A549 treated with AZD9567 at 1 μM for 4 hours (cell line): ENCODE measurements around the gene CHAT. TPM values are rescaled to one million over a fixed set of nuclear protein-coding genes. Genes with fewer than 3 reads are reported as not detected.

Experiments used
- total RNA-seq: library from RNA; stranded (reverse); fragments of 200-300 nt; extraction: Qiagen RNA extraction; gene quantifications from 5 replicates; pipeline ENCODE4 v1.2.3, GENCODE V29; 2022; ENCODE audit not compliant: insufficient read depth

CHAT gene
- total RNA-seq = not detected in 5 replicates

DNA sequence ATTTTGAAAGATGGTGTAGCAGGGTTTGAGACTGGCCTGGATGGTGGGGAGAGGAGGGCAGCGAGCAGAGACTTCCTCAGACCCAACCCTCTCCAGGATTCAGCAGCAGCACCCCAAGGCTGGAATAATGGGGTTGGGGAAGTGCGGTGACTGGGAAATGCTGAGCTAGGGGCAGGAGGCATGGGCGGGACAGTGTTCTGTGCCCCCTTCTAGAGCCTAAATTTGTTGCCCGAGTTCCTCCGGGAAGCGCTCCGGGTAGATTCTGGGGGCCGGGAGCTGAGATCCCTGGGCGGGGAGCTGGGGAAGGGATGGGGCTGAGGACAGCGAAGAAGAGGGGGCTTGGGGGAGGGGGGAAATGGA is at the start of gene CHAT:
TSS of gene CHAT (plus strand) at position 156 of the 360 bp plus-strand sequence. CDS start at position 309, 153 bp downstream.

DNA sequence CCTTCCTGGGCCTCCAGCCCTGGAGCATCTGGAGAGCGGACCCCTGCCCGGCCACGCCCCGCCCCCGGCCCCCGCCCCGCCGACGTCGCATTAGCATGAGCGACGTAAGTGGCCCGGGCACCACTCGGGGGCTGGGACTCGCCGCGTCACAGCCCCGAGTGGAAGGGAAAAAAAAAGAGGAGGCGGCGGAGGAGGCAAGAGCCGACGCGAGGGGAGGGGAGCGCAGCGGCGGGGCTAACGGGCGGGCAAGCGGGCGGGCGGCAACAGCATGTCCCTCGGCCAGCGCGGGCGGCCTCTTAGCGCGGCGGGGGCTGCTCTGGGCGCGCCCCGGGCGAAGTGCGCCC is 3.8 kb upstream of the CHAT start, which contains the start of gene SLC18A3:
TSS of gene SLC18A3 (plus strand) at position 197 of the 344 bp plus-strand sequence. CDS start 431 bp downstream, outside the sequence.

DNA sequence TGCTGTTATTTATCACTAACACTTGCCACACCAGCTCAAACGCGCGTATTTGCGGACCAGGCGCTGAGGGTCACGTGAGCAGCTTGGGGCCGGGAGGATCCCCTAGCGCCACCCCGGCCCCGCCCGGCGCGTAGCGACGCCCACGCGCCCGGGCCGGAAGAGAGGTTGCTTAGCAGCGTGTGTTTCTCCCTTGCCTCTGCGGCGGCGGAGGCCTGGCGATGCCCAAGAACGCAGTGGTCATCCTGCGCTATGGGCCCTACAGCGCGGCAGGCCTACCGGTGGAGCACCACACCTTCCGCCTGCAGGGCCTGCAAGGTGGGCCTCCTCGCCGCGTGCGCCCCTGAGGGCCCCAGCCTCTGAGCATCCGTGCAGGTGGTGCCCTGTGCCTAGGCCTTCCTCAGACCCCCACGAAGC is 65.7 kb downstream of the CHAT start, which contains the start of gene C10orf53:
TSS of gene C10orf53 (plus strand) at position 172 of the 414 bp plus-strand sequence. CDS start at position 219, 47 bp downstream.

Other genes starting within 250 kb of the CHAT start
- 0.02 TPM in 1 of 5 replicates, not detected in the others for gene DRGX, start 217.9 kb upstream of the CHAT start, total RNA-seq
- 5.4 to 9.7 TPM (median 6.6 TPM) in 5 replicates for gene ERCC6, start 74.9 kb upstream of the CHAT start, total RNA-seq
- 0.03 to 0.06 TPM in 2 of 5 replicates, not detected in the others for gene SLC18A3, start 3.7 kb upstream of the CHAT start, total RNA-seq
- not detected in 5 replicates for gene C10orf53, start 65.6 kb downstream of the CHAT start, total RNA-seq
- gene OGDHL, start 148.3 kb downstream of the CHAT start, total RNA-seq = 0.22 to 0.35 TPM (median 0.27 TPM) in 4 of 5 replicates, not detected in the other